Suprapubic skin (tissue), 4 donors: ENCODE results near the gene TMEM163. TPM values are rescaled to one million over a fixed set of nuclear protein-coding genes. Genes with fewer than 3 reads are reported as not detected.

Experiments used
- DNase-seq, 2 donors: peaks; one replicate each; pipeline ENCODE4 v3.0.0-alpha.2; 2019; ENCODE audit warnings: low spot score in 2 of 2
- H3K27ac ChIP-seq: fragments of 200-600 bp; sonication (generic); one replicate; pipeline ENCODE4 v1.5.1; 2019
- H3K27me3 ChIP-seq: fragments of 200-600 bp; sonication (generic); one replicate; pipeline ENCODE4 v1.5.1; 2019
- H3K36me3 ChIP-seq: fragments of 200-600 bp; sonication (generic); one replicate; pipeline ENCODE4 v1.5.1; 2019
- H3K4me1 ChIP-seq: fragments of 200-600 bp; sonication (generic); one replicate; pipeline ENCODE4 v1.5.1; 2019
- H3K4me3 ChIP-seq: fragments of 200-600 bp; sonication (generic); one replicate; pipeline ENCODE4 v1.5.1; 2019; ENCODE audit warnings: mild to moderate bottlenecking
- H3K9me3 ChIP-seq: fragments of 200-600 bp; sonication (generic); one replicate; pipeline ENCODE4 v1.5.1; 2019
- CTCF ChIP-seq, 2 donors: fragments of 200-600 bp in 1 of 2; fragments of 450-650 bp in 1 of 2; sonication (generic) in 1 of 2; IDR thresholded peaks; one replicate each; pipeline ENCODE4 v1.5.1; 2016 to 2019; ENCODE audit warnings: antibody characterized with exemption in 2 of 2, mild to moderate bottlenecking in 1 of 2, moderate library complexity in 1 of 2
- EP300 ChIP-seq: sonication (generic); formaldehyde crosslinking; IDR thresholded peaks from one replicate; pipeline ENCODE4 v1.6.1; 2017; ENCODE audit warnings: antibody characterized with exemption
- POLR2A ChIP-seq, 2 donors: fragments of 450-650 bp; IDR thresholded peaks; one replicate each; pipeline ENCODE4 v1.6.1; 2017; ENCODE audit warnings: antibody characterized with exemption in 2 of 2, mild to moderate bottlenecking in 2 of 2, moderate library complexity in 2 of 2
- POLR2AphosphoS5 ChIP-seq, 3 donors: sonication (generic); formaldehyde crosslinking; IDR thresholded peaks; one replicate each; pipeline ENCODE4 v1.6.1; 2017; ENCODE audit warnings: antibody characterized with exemption in 3 of 3
- WGBS: methylation state at CpG from one replicate; pipeline ENCODE4 v1.1.5; 2018; 5-methylcytosine and 5-hydroxymethylcytosine counted together
- total RNA-seq, 4 donors: library from RNA; depleted of rRNA; stranded (reverse); fragments of >200 nt; gene quantifications; one replicate each; pipeline ENCODE4 v1.1.0, GENCODE V29; 2016

TMEM163 gene
- total RNA-seq, 4 donors from 2014 or later, result 0.23 to 0.72 TPM; not detected in 2

DNA sequence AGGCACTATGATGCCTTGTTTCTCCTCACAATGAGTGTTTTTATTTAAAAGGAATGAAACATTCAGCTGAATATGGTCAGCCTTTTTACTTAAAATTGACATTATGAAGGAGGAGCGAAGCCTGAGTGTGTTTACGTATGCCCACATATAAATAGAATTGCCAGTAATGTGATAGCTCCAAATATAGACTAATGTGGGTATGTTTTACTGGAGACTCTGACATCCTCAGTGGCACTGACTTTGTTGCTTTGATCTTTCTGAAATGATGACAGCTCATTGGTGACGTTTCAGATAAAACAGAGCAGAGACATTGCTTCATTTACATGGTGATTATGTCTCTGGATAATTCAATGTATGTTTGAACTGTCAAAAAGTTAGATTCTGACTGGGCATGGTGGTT, 297.9 kb downstream of the TMEM163 start:
- TF ChIP-seq POLR2A (IDR thresholded peaks at IDR 0.05), result no peak
- TF ChIP-seq EP300, result no peak
- TF ChIP-seq POLR2AphosphoS5 (IDR thresholded peaks at IDR 0.05), result no peak
- TF ChIP-seq CTCF (IDR thresholded peaks at IDR 0.05), result no peak
- 83% methylated on average over 3 of the region's 3 CpGs for WGBS
- no peak for DNase-seq
- H3K4me1 ChIP-seq, result no peaks in the 10 kb centered on the region
- H3K4me3 ChIP-seq, result no peak overlapping the region
- peaks cover 10% of the 10 kb centered on the region for H3K36me3 ChIP-seq
- no peak overlapping the region for H3K27ac ChIP-seq
- H3K9me3 ChIP-seq, result no peaks in the 10 kb centered on the region
- no peaks in the 10 kb centered on the region for H3K27me3 ChIP-seq

DNA sequence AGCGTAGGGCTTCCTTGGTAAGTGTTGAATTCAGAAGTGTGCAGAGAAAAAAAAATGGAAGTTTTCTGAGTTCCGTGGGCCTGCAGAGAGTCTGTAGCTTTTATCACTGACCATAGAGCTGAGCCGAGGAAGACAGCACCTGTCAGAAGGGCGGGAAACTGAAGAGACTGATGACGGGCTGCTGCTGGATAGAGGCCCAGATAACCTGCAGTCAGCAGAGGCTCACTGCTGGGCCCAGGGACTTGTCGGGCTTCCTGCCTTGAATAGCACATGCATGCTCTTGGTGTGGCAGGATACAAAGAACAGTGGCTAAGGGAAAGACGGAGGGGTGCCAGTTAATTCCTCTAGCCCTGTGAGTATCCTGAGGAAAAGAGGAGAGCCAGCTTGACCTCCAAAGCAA, 298.5 kb downstream of the TMEM163 start:
- no peaks in the 10 kb centered on the region for H3K27me3 ChIP-seq
- DNase-seq, result no peak
- peaks cover 8% of the 10 kb centered on the region for H3K36me3 ChIP-seq
- no peak overlapping the region for H3K27ac ChIP-seq
- no peak overlapping the region for H3K4me3 ChIP-seq
- no peaks in the 10 kb centered on the region for H3K9me3 ChIP-seq
- WGBS, result 77% methylated on average over 7 of the region's 7 CpGs
- H3K4me1 ChIP-seq, result no peaks in the 10 kb centered on the region
- no peak for TF ChIP-seq POLR2AphosphoS5 (IDR thresholded peaks at IDR 0.05)
- TF ChIP-seq POLR2A (IDR thresholded peaks at IDR 0.05), result no peak
- TF ChIP-seq CTCF (IDR thresholded peaks at IDR 0.05), result no peak
- no peak for TF ChIP-seq EP300

DNA sequence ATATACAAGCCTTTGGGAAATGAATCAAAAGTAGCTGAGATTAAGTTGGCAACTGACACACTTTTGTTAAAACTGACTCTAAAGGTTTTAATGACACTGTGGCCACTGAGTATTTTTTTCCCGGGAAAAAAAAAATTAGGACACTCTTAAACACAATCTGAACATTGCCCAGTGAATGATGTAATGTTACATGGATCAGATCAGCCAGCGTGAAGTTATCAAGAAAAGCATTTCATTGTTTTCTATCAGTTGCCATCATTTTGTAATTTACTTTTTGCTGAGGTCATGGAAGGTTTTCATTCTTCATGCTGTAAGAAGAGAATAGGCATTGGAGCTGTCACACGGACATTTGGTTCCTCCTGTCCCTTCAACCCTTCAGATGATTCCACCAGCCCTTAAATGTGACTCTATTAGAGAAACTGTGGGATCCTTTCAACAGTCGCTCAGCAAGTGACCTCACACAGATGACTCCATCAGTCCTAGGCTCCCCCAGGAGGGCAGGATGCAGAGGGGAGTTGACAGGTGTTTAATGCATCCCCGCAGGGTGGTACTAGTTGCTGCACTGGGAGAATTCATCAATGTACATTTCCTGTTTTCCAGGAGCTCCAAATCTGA, 300.7 kb downstream of the TMEM163 start:
- peaks cover 1% of the 10 kb centered on the region for H3K36me3 ChIP-seq
- 81% methylated on average over 5 of the region's 5 CpGs for WGBS
- no peaks in the 10 kb centered on the region for H3K9me3 ChIP-seq
- no peaks in the 10 kb centered on the region for H3K27me3 ChIP-seq
- no peak overlapping the region for H3K4me3 ChIP-seq
- DNase-seq, result no peak
- no peaks in the 10 kb centered on the region for H3K4me1 ChIP-seq
- no peak overlapping the region for H3K27ac ChIP-seq
- TF ChIP-seq CTCF (IDR thresholded peaks at IDR 0.05) (no peak), POLR2AphosphoS5 (IDR thresholded peaks at IDR 0.05) (no peak), EP300 (no peak), POLR2A (IDR thresholded peaks at IDR 0.05) (no peak)

GRCh38 chr2:134416637-134417036, 302.2 kb downstream of the TMEM163 start:
- Histone ChIP-seq H3K4me3 (no peak overlapping the region), H3K27ac (no peak overlapping the region), H3K27me3 (no peaks in the 10 kb centered on the region), H3K9me3 (no peaks in the 10 kb centered on the region), H3K36me3 (no peaks in the 10 kb centered on the region), H3K4me1 (peaks cover 7% of the 10 kb centered on the region)
- no peak for DNase-seq
- 87% methylated on average over 1 of the region's 1 CpG for WGBS
- no peak for TF ChIP-seq POLR2AphosphoS5 (IDR thresholded peaks at IDR 0.05)
- TF ChIP-seq POLR2A (IDR thresholded peaks at IDR 0.05), result no peak
- TF ChIP-seq EP300, result no peak
- TF ChIP-seq CTCF (IDR thresholded peaks at IDR 0.05), result no peak

DNA sequence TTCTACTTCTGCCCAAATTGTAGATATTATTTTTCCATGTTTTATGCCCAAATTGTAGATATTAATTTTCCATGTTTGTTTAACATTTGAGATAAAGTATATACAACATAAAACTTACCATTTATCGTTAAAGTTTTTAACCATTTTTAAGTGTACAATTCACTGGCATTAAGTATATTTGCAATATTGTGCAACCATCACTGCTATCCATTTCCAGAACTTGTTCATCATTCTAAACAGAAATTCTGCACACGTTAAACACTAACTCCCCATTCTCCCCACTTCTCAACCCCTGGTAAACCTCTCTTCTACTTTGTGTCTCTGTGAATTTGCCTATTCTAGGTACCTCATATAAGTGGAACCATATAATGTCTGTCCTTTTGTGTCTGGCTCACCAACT, 302.8 kb downstream of the TMEM163 start:
- Histone ChIP-seq H3K27me3 (no peaks in the 10 kb centered on the region), H3K27ac (no peak overlapping the region), H3K4me1 (peaks cover 13% of the 10 kb centered on the region), H3K4me3 (no peak overlapping the region), H3K9me3 (no peaks in the 10 kb centered on the region), H3K36me3 (no peaks in the 10 kb centered on the region)
- no peak for DNase-seq
- WGBS, result 91% methylated on average over 2 of the region's 2 CpGs
- TF ChIP-seq CTCF (IDR thresholded peaks at IDR 0.05) (no peak), POLR2AphosphoS5 (IDR thresholded peaks at IDR 0.05) (no peak), POLR2A (IDR thresholded peaks at IDR 0.05) (no peak), EP300 (no peak)
